Measurements from ENCODE around the gene PLP1.

DNA sequence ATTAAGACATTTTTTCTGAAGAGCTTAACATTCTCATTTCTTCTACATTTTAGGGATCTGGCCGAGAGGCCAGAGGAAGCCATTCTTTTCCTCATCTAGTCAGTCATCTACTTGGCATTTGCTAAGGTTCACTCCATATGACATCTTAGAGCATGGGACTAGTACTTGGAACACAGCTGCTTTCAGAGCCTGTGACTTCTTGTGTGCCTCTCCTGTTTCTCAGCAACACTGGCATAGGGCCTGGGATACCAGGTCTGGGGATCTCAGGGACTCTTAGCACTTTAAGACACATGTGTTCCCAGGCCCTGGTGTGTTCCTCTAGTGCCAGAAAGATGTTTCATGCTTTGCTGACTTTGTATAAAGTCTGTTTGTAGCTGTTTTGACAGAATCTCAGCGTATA is 7.3 kb downstream of the PLP1 start:
- TF ChIP-seq, protein P1, sequence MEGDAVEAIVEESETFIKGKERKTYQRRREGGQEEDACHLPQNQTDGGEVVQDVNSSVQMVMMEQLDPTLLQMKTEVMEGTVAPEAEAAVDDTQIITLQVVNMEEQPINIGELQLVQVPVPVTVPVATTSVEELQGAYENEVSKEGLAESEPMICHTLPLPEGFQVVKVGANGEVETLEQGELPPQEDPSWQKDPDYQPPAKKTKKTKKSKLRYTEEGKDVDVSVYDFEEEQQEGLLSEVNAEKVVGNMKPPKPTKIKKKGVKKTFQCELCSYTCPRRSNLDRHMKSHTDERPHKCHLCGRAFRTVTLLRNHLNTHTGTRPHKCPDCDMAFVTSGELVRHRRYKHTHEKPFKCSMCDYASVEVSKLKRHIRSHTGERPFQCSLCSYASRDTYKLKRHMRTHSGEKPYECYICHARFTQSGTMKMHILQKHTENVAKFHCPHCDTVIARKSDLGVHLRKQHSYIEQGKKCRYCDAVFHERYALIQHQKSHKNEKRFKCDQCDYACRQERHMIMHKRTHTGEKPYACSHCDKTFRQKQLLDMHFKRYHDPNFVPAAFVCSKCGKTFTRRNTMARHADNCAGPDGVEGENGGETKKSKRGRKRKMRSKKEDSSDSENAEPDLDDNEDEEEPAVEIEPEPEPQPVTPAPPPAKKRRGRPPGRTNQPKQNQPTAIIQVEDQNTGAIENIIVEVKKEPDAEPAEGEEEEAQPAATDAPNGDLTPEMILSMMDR (IDR thresholded peaks at IDR 0.05 in 4 of 5, conservative IDR thresholded peaks at IDR 0.05 in 1 of 5): no peak
- TF ChIP-seq POLR2A (IDR thresholded peaks at IDR 0.05): no peak

Measured in gastrocnemius medialis (tissue), 4 donors.